Calu3 (cell line): Measurements from ENCODE around the gene FRAS1. TPM values are rescaled to one million over a fixed set of nuclear protein-coding genes. Genes with fewer than 3 reads are reported as not detected.
"Not testable (repeated sequence)": the region's sequence is repeated elsewhere in the genome, so short reads cannot be mapped to it uniquely, and the experiment has no call there.

Experiments used
- BruUV-seq: library from RNA; stranded (reverse); fragments of 400-500 nt; replicated peaks from 2 replicates; lab custom pipeline; 2021; lab: Mats Ljungman, UMichigan
- CTCF ChIA-PET: fragments of 300-600 bp; sonication (Branson Sonifier 250); formaldehyde crosslinking; loops from one replicate; lab custom pipeline; 2022; ENCODE audit warnings: antibody characterized with exemption; lab: Charles Lee
- DNase-seq: peaks from one replicate; pipeline ENCODE4 v3.0.0; 2022
- H3K27ac Mint-ChIP-seq: one replicate; pipeline ENCODE4 v1.8.0; 2022; ENCODE audit warnings: mixed read lengths; ENCODE audit not compliant: unreplicated experiment
- H3K27me3 Mint-ChIP-seq: one replicate; pipeline ENCODE4 v1.8.0; 2022; ENCODE audit warnings: mixed read lengths; ENCODE audit not compliant: unreplicated experiment
- H3K36me3 Mint-ChIP-seq: one replicate; pipeline ENCODE4 v1.8.0; 2022; ENCODE audit warnings: mild to moderate bottlenecking, moderate library complexity, mixed read lengths; ENCODE audit not compliant: insufficient read depth, unreplicated experiment
- H3K4me1 Mint-ChIP-seq: one replicate; pipeline ENCODE4 v1.8.0; 2022; ENCODE audit warnings: mild to moderate bottlenecking, low read depth, mixed read lengths; ENCODE audit not compliant: unreplicated experiment
- H3K4me3 Mint-ChIP-seq: one replicate; pipeline ENCODE4 v1.8.0; 2022; ENCODE audit warnings: mild to moderate bottlenecking, low read depth, moderate library complexity, mixed read lengths; ENCODE audit not compliant: unreplicated experiment
- H3K9me3 Mint-ChIP-seq: one replicate; pipeline ENCODE4 v1.8.0; 2022; ENCODE audit warnings: low read depth, mixed read lengths; ENCODE audit not compliant: unreplicated experiment
- CTCF ChIP-seq: fragments of 200-600 bp; IDR thresholded peaks from one replicate; pipeline ENCODE4 v1.8.0; 2022; ENCODE audit warnings: antibody characterized with exemption; ENCODE audit not compliant: unreplicated experiment
- intact Hi-C: fragments of 100-400 bp; cut with micrococcal nuclease; formaldehyde crosslinking; loops from one replicate; pipeline ENCODE4 v1.10.0; 2022; ENCODE audit not compliant: unreplicated experiment
- total RNA-seq: library from RNA; stranded (reverse); gene quantifications from 2 replicates; pipeline ENCODE4 v1.2.3, GENCODE V29; 2022

The FRAS1 gene
- total RNA-seq, 1 experiment from 2014 or later: 29.4 TPM

GRCh38 chr4:78204176-78204575 lies 147.1 kb downstream of the FRAS1 start:
- Mint-ChIP-seq H3K4me3 (no peak overlapping the region), H3K27ac (no peak overlapping the region), H3K4me1 (no peaks in the 10 kb centered on the region), H3K27me3 (no peaks in the 10 kb centered on the region), H3K36me3 (no peaks in the 10 kb centered on the region), H3K9me3 (no peaks in the 10 kb centered on the region)
- CTCF ChIA-PET: interaction anchor here (0.6 kb wide), 1 partner anchor 33 kb away, joined by 4 read pairs; no protein-coding TSS in a partner anchor
- DNase-seq: no peak
- BruUV-seq: no TSS peak
- no peak for TF ChIP-seq CTCF
- intact Hi-C loops: no loop called here

- TF ChIP-seq CTCF: no peak
- Mint-ChIP-seq H3K27ac (no peak overlapping the region), H3K4me1 (peaks cover 9% of the 10 kb centered on the region), H3K27me3 (no peaks in the 10 kb centered on the region), H3K36me3 (no peaks in the 10 kb centered on the region), H3K9me3 (no peaks in the 10 kb centered on the region), H3K4me3 (no peak overlapping the region)
- BruUV-seq: no TSS peak
- CTCF ChIA-PET: no interaction called here
- no peak for DNase-seq
- intact Hi-C loops: no loop called here
Measured at GRCh38 chr4:78205591-78205990, 148.5 kb downstream of the FRAS1 start.

DNA sequence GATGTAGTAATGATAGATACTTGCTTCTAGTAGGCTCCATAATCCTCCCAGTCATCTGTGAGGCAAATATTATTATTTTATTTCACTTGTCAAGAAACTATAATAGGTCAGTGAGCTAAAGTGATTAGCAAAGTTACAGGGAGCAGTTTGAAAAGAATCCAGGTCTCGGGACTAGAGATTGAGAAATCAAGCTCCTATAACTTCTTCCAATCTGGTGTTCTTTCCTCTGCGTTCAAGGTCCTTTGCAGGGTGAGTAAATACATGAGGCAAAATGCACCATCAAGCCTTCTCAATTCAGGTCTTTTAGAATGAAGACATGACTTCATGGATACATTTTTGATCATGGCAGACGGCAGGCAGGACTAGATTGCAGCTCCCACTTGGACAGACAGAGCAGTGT lies 150.4 kb downstream of the FRAS1 start:
- no peaks in the 10 kb centered on the region for H3K9me3 Mint-ChIP-seq
- H3K4me3 Mint-ChIP-seq: no peak overlapping the region
- no peaks in the 10 kb centered on the region for H3K27me3 Mint-ChIP-seq
- H3K36me3 Mint-ChIP-seq: peaks cover 5% of the 10 kb centered on the region
- no peak for DNase-seq
- peaks cover 9% of the 10 kb centered on the region for H3K4me1 Mint-ChIP-seq
- intact Hi-C loops: no loop called here
- BruUV-seq: no TSS peak
- H3K27ac Mint-ChIP-seq: no peak overlapping the region
- no peak for TF ChIP-seq CTCF
- CTCF ChIA-PET: interaction anchor here (0.6 kb wide), 1 partner anchor 564 kb away, joined by 3 read pairs; no protein-coding TSS in a partner anchor

GRCh38 chr4:78207951-78208350 lies 150.8 kb downstream of the FRAS1 start:
- Mint-ChIP-seq H3K27ac (no peak overlapping the region), H3K4me1 (peaks cover 9% of the 10 kb centered on the region), H3K27me3 (no peaks in the 10 kb centered on the region), H3K36me3 (peaks cover 5% of the 10 kb centered on the region), H3K4me3 (no peak overlapping the region), H3K9me3 (no peaks in the 10 kb centered on the region)
- DNase-seq: no peak
- intact Hi-C loops: no loop called here
- no TSS peak for BruUV-seq
- CTCF ChIA-PET: interaction anchor here (0.6 kb wide), 1 partner anchor 564 kb away, joined by 3 read pairs; no protein-coding TSS in a partner anchor
- no peak for TF ChIP-seq CTCF

- H3K27me3 Mint-ChIP-seq, H3K27ac Mint-ChIP-seq, CTCF ChIA-PET, H3K4me3 Mint-ChIP-seq, BruUV-seq, H3K9me3 Mint-ChIP-seq, intact Hi-C loops, H3K36me3 Mint-ChIP-seq, DNase-seq, H3K4me1 Mint-ChIP-seq: not testable (repeated sequence)
Measured at GRCh38 chr4:78208896-78209295, 151.8 kb downstream of the FRAS1 start.
